KG1 (cell line): ENCODE data around the gene CHMP2B.

Experiments used
- DNase-seq: peaks from one replicate; lab custom pipeline; 2025; lab: John Stamatoyannopoulos, UW

The CHMP2B gene

GRCh38 chr3:87227104-87227834 is at the start of gene CHMP2B:
TSS of gene CHMP2B (plus strand) at chr3:87227309. CDS start at chr3:87227523, 214 bp downstream.
- peak; percentile 82 for DNase-seq

- DNase-seq: no peak
These were observed 47.5 kb upstream of the CHMP2B start for GRCh38 chr3:87179642-87180041.

- DNase-seq: no peak
These were observed 45.6 kb upstream of the CHMP2B start for GRCh38 chr3:87181551-87181950.

GRCh38 chr3:87182023-87182422 is 45.1 kb upstream of the CHMP2B start:
- DNase-seq: no peak

GRCh38 chr3:87186608-87187159 is 40.4 kb upstream of the CHMP2B start:
- no peak for DNase-seq

- no peak for DNase-seq
These were observed 35.9 kb upstream of the CHMP2B start for GRCh38 chr3:87191175-87191574.

GRCh38 chr3:87191641-87192040 is 35.5 kb upstream of the CHMP2B start:
- no peak for DNase-seq

GRCh38 chr3:87196879-87197278 is 30.2 kb upstream of the CHMP2B start:
- no peak for DNase-seq

- DNase-seq: no peak
These were observed 29.6 kb upstream of the CHMP2B start for GRCh38 chr3:87197531-87197930.

GRCh38 chr3:87198774-87199173 is 28.3 kb upstream of the CHMP2B start:
- DNase-seq: no peak

- DNase-seq: no peak
These were observed 27.5 kb upstream of the CHMP2B start for GRCh38 chr3:87199628-87200027.

GRCh38 chr3:87200060-87200647 is 27.0 kb upstream of the CHMP2B start:
- DNase-seq: no peak

GRCh38 chr3:87201727-87202126 is 25.4 kb upstream of the CHMP2B start:
- DNase-seq: no peak

GRCh38 chr3:87203809-87204208 is 23.3 kb upstream of the CHMP2B start:
- DNase-seq: no peak

- DNase-seq: no peak
These were observed 21.0 kb upstream of the CHMP2B start for GRCh38 chr3:87206070-87206469.

GRCh38 chr3:87206635-87207034 is 20.5 kb upstream of the CHMP2B start:
- DNase-seq: no peak

- DNase-seq: no peak
These were observed 19.6 kb upstream of the CHMP2B start for GRCh38 chr3:87207460-87207859.

GRCh38 chr3:87209111-87209510 is 18.0 kb upstream of the CHMP2B start:
- no peak for DNase-seq

- no peak for DNase-seq
These were observed 8.5 kb upstream of the CHMP2B start for GRCh38 chr3:87218560-87218959.

GRCh38 chr3:87219611-87220010 is 7.5 kb upstream of the CHMP2B start:
- DNase-seq: no peak

GRCh38 chr3:87225659-87226058 is 1.4 kb upstream of the CHMP2B start:
- no peak for DNase-seq

GRCh38 chr3:87227835-87228144 is 681 bp downstream of the CHMP2B start:
- DNase-seq: no peak

- no peak for DNase-seq
These were observed 1.2 kb downstream of the CHMP2B start for GRCh38 chr3:87228316-87228715.

- DNase-seq: no peak
These were observed 2.0 kb downstream of the CHMP2B start for GRCh38 chr3:87229113-87229512.
